HG03558 (cell line): ENCODE measurements around the gene GTF3C5.
"Not testable (repeated sequence)": the region's sequence is repeated elsewhere in the genome, so short reads cannot be mapped to it uniquely, and the experiment has no call there.

ENCODE experiments used
- ATAC-seq: cut with Tn5 transposase; IDR thresholded peaks from one replicate; pipeline ENCODE4 v1.9.1; 2021; ENCODE audit warnings: moderate number of reproducible peaks; ENCODE audit not compliant: unreplicated experiment; ENCODE audit errors: extremely low read depth

Gene GTF3C5

DNA sequence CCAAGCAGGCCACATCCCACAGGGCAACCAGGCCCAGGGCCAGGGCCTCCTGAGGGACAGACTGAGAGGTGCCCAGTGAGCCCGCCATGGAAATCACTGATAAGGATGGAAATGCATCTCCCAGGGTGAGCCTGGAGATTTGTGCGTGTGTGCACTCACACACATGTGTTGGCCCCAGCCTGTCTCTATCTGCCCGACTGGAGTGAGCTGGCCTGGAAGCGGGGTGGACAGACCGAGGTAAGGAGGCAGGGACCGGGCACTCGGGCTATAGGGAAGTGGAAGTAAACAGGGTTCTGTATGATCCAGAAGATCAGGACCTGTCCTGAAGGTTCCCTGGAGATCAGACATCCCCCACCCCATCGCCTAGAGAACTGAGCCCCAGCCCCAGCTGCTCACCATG lies 34.9 kb upstream of the GTF3C5 start:
- ATAC-seq: no peak

- ATAC-seq: no peak
Measured at GRCh38 chr9:132996526-132996925, 34.3 kb upstream of the GTF3C5 start.

DNA sequence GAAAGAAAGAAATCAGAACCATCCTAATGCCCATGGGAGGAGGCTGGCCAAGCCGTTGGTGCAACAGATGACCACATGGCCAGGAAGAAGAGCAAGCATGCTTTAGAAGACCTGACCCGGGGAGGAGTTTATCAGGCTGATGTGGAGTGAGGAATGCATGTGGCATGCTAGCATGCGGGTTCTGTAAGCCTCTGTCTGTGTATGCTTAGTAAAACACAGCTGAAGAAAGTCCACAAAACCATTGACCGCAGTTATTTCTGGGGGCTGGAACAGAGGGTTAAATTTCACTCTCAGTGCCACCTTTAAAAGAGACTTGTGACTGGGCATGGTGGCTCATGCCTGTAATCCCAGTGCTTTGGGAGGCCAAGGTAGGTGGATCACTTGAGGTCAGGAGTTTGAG lies 33.2 kb upstream of the GTF3C5 start:
- no peak for ATAC-seq

DNA sequence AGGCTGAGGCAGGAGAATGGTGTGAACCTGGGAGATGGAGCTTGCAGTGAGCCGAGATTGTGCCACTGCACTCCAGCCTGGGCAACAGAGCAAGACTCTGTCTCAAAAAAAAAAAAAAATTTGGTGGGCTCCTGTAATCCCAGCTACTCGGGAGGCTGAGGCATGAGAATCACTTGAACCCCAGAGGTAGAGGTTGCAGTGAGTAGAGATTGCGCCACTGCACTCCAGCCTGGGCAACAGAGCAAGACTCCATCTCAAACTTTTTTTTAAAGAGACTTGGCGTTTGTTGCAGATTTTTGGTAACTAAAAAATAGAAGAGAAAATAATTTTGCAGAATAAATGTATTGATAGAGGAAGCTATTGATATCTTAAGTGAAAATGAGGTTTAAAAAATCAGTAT lies 32.6 kb upstream of the GTF3C5 start:
- ATAC-seq: not testable (repeated sequence)

DNA sequence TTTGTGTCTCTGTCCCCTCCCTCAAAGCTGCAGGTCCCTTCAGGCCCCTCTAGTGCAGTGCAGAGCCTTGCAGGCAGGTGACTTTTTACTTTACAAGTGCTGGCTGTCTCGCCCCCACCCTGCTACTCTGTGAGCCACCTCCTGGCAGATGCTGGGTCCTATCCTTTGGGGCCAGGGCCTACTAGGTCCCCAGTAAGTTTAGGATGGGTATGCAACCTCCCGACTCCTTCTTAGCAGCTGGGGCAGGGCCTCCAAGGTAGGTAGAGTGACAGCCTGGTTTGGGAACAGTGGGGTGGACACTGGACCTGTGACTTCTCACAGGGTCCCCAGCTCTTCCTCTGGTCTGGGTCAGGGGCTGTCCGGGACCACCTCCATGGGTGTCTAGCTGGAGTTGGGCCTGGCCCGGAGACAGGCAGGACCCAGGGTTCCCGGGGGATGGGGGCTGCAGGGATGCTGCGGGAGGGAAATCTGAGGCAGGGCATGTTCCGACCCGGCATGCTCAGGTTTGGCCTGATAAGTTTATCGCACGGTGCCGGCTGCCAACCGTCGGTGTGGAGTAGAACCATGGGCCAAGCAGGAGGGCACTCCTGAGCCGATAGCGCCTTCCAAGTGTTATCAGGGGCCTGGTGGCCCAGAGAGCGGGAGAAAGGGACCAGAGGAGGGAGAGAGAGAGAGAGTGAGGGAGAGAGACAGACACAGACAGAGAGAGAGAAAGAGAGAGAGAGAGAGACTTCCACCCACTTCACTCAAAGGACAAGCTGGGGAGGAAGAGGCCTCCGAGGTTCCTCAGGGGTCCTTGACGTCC lies 31.8 kb upstream of the GTF3C5 start:
- ATAC-seq: no peak

DNA sequence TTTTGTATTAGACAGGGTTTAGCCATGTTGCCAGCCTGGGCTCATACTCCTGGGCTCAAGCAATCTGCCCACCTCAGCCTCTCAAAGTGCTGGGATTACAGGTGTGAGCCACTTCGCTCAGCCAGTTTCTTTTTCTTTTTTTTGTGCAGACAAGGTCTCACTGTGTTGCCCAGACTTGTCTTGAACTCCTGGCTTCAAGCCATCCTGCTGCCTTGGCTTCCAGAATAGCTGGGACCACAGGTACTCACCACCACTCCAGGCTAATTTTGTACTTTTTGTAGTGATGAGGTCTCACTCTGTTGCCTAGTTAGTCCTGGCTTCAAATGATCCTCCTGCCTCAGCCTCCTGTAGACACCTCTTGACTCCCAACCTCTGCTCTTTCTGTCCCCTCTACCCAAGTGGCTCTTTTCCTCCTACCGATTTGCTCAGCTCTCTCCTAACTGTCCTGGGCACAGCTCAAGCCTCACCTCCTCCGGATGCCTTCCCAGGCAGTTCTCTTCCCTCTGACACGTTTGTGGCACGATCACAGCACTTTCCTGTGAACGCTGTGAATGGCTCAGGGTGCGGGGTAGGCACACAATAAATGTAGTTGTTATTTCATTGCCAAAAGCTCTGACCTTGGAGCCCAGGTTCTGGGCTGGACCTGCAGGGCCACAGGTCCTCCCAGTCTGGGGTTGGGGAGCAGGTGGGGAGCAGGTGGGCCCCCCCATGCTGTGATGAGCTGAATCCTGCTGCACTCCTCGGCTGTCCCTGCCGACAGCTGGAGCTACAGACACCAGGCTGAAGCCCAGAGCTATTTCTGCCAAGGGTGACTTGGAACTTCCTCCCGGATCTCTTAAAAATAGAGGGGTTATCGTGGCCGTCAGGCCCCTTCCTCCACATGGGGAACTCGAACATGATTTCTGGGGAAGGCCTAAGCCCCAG lies 28.4 kb upstream of the GTF3C5 start:
- no peak for ATAC-seq

DNA sequence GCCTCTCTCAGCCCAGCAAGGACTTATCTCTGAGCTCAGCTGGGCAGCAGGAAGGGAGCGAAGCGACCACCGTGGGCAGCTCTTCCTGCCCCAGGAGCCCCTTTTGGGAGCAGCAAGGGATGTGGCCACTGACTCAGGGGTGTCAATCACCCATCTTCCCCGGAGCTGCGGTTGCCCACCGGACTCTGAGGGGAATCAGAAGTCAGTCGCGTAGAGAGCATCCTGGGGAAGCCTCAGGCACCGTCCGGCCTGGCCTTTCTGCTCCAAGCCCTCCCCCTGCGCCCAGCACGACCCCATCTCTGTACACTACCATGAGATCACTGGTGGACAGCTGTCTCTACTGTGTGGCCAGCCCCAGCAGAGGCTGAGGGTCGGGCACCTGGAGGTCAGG lies 27.7 kb upstream of the GTF3C5 start:
- no peak for ATAC-seq

- ATAC-seq: no peak
Measured at GRCh38 chr9:133003671-133004090, 27.1 kb upstream of the GTF3C5 start.

GRCh38 chr9:133004091-133004998 lies 26.5 kb upstream of the GTF3C5 start:
- ATAC-seq: no peak

DNA sequence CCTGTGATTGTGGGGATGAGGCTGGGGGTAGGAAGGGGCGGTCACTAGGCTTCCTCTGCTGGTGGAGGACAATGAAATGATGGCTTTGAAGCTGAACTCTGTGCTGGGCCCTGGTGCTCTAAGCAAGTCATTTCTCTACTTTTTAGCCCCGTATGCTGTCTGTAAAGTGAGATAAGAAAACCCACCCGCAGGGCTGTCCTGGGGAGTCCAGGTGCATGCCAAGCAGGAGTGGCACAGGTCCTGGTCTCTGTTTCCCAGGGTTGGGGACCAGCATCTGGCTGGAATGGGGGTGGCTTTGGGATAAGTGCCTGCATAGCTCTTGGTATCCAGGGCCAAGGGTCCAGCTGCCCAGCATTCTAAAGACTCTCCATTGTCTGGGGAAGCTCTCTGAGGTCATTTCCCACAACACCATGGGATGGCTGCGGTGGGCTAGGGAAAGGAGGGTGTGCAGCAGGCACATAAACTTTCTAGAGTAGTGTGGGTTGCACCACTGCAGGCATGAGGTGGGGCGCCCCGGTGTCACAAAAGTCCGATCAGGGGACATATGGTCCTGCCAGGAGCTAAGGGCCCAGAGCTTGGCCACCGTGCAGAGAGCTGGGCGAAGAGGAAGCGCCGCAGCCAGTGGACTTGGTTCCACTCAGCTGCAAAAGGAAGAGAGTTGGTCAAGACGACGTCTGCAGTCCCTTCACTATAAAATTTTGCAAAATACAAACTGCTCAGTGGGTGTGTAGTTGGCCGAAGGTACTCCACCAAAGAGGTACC lies 25.6 kb upstream of the GTF3C5 start:
- ATAC-seq: no peak

DNA sequence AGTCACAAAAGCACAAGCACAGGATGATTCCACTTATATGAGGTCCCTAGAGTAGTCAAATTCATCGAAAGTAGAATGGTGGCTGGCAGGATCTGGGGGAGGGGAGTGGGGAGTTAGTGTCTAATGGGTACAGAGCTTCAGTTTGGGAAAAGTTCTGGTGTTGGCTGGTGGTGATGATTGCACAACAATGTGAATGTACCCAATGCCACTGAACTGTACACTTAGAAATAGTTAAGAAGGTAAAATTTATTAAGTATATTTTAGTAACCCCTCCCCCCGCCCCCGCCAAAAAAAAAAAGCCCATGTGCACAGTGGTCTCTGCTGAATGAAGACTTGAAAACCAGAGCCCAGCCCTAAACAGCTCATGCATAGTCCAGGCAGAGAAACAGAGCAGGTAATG lies 24.8 kb upstream of the GTF3C5 start:
- no peak for ATAC-seq

GRCh38 chr9:133006731-133007352 lies 24.0 kb upstream of the GTF3C5 start:
- no peak for ATAC-seq

GRCh38 chr9:133008406-133008805 lies 22.4 kb upstream of the GTF3C5 start:
- ATAC-seq: no peak

DNA sequence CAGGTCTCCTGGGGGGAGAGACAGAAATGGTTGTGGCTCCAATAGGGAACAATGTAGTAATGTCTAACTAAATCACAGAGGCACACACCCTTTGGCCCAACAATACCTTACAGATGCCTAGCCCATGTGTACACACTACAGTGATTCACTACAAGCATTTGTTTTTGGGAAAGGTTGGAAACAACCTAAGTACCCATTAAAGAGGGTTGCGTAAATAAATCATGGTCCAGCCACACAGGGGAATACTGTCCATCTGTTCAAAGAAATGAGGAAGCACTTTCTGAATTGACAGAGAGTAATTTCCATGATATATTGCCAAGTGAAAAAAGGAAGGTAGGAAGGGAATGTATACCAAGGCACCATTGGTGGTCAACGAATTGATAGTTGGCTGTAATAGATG lies 22.0 kb upstream of the GTF3C5 start:
- no peak for ATAC-seq

DNA sequence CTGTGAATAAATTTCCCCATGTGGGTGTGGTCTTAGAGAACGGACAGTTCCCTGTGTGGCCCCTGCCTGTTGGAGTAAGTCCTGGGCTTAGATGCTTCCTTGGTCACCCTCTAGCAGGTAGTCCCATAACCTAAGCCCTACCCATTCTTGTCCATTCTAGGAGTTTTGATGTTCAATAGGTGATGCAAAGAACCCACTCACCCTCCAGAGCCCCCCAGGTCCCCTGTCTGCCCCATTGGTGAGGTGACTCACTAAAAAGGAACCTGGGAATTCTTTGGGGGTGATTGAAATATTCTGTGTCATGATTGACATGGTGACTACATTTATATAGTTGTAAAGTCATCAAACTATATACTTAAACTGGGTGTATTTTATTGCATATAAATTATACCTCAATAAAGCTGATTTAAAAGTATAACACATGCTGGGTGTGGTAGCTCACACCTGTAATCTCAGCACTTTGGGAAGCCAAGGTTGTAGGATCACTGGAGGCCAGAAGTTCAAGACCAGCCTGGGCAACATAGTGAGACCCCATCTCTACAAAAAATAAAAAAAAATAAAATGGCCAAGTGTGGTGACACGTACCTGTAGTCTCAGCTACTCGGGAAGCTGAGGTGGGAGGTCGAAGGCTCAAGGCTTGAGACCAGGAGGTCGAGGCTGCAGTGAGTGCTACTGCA lies 20.8 kb upstream of the GTF3C5 start:
- ATAC-seq: no peak

- no peak for ATAC-seq
Measured at GRCh38 chr9:133014696-133015095, 16.1 kb upstream of the GTF3C5 start.

- ATAC-seq: no peak
Measured at GRCh38 chr9:133023117-133023890, 7.5 kb upstream of the GTF3C5 start.

GRCh38 chr9:133026426-133026825 lies 4.4 kb upstream of the GTF3C5 start:
- no peak for ATAC-seq
